A549 (cell line): ENCODE results near the gene PSD2. TPM values are rescaled to one million over a fixed set of nuclear protein-coding genes. Genes with fewer than 3 reads are reported as not detected.

Source experiments
- ATAC-seq, 2 experiments: fragments of 200-7000 bp in 1 of 2; fragments of >200 bp in 1 of 2; cut with Nextera tagmentation in 1 of 2; cut with Tn5 transposase in 1 of 2; 3 replicates each; pipeline versions ENCODE4 v1.8.0 to v1.9.1; 2018 to 2020; ENCODE audit warnings: mild to moderate bottlenecking in 1 of 2, moderate library complexity in 1 of 2
- CTCF ChIA-PET: fragments of 300-600 bp; sonication (Branson Sonifier 250); formaldehyde crosslinking; extraction: SDS; loops from one replicate; lab custom pipeline; 2021; ENCODE audit warnings: antibody characterized with exemption, inconsistent platforms; lab: Yijun Ruan, JAX
- POLR2A ChIA-PET: fragments of 350-600 bp; formaldehyde crosslinking; extraction: SDS; loops from one replicate; lab custom pipeline; 2021; ENCODE audit warnings: antibody characterized with exemption, inconsistent platforms; lab: Yijun Ruan, JAX
- DNase-seq, 2 experiments: peaks; one replicate each; pipeline versions ENCODE4 v3.0.0 to v3.0.0-alpha.2; 2011 to 2016; ENCODE audit warnings: low read depth in 1 of 2, low spot score in 1 of 2
- FAIRE-seq: peaks from 2 replicates; lab custom pipeline; 2011; peaks lifted over from hg19 to GRCh38; lab: Jason Lieb, UNC
- H3K27ac ChIP-seq, 2 experiments: fragments of >200 bp; sonication (Bioruptor Twin); formaldehyde crosslinking; 3 replicates each; pipeline ENCODE4 v1.5.1; 2016 to 2017
- H3K4me1 ChIP-seq: fragments of >200 bp; sonication (Bioruptor Twin); formaldehyde crosslinking; 3 replicates; pipeline ENCODE4 v1.6.1; 2016
- H3K4me2 ChIP-seq: fragments of >200 bp; sonication (Bioruptor Twin); formaldehyde crosslinking; 3 replicates; pipeline ENCODE4 v1.6.1; 2016
- H3K4me3 ChIP-seq: fragments of >200 bp; sonication (Bioruptor Twin); formaldehyde crosslinking; 3 replicates; pipeline ENCODE4 v1.5.1; 2016
- H3K9me3 ChIP-seq: fragments of >200 bp; sonication (Bioruptor Twin); formaldehyde crosslinking; 3 replicates; pipeline ENCODE4 v1.6.1; 2016
- ATOH8 ChIP-seq: fragments of 250-450 bp; sonication (Bioruptor Pico); IDR thresholded peaks from 2 replicates; pipeline ENCODE4 v1.5.0; 2020; ENCODE audit warnings: low read depth, mild to moderate bottlenecking, moderate library complexity
- BHLHE40 ChIP-seq: IDR thresholded peaks from 2 replicates; pipeline ENCODE4 v1.6.1; 2012; ENCODE audit warnings: low read depth, low read length, inconsistent platforms
- CTCF ChIP-seq: fragments of >200 bp; sonication (Bioruptor Twin); formaldehyde crosslinking; IDR thresholded peaks from 3 replicates; pipeline ENCODE4 v1.5.1; 2016
- E2F6 ChIP-seq: IDR thresholded peaks from 2 replicates; pipeline ENCODE4 v1.6.1; 2012; ENCODE audit warnings: low read depth, borderline replicate concordance
- EHMT2 ChIP-seq: fragments of 200-600 bp; sonication (generic); IDR thresholded peaks from 2 replicates; pipeline ENCODE4 v1.6.1; 2016; ENCODE audit warnings: antibody characterized with exemption, low read depth, mild to moderate bottlenecking, moderate library complexity
- ELK1 ChIP-seq: fragments of 150-350 bp; IDR thresholded peaks from 2 replicates; pipeline ENCODE4 v1.6.1; 2014; ENCODE audit warnings: low read depth, mild to moderate bottlenecking, low read length
- ESRRA ChIP-seq: fragments of 150-350 bp; IDR thresholded peaks from 2 replicates; pipeline ENCODE4 v1.6.1; 2014; ENCODE audit warnings: mild to moderate bottlenecking, low read length, borderline replicate concordance
- FOSB ChIP-seq: fragments of 250-450 bp; sonication (Bioruptor Pico); IDR thresholded peaks from 2 replicates; pipeline ENCODE4 v1.5.0; 2020; ENCODE audit warnings: mild to moderate bottlenecking, moderate library complexity
- FOSL2 ChIP-seq, 2 experiments: fragments of 450-650 bp in 1 of 2; fragments of >200 bp in 1 of 2; sonication (Bioruptor Twin) in 1 of 2; formaldehyde crosslinking; IDR thresholded peaks; 2 replicates each; pipeline versions ENCODE4 v1.5.0 to v1.6.1; 2016 to 2020; ENCODE audit warnings: mild to moderate bottlenecking in 1 of 2, moderate library complexity in 1 of 2
- HDAC2 ChIP-seq: fragments of 200-600 bp; sonication (generic); IDR thresholded peaks from 2 replicates; pipeline ENCODE4 v1.6.1; 2016
- HEYL ChIP-seq: fragments of 250-450 bp; sonication (Bioruptor Pico); IDR thresholded peaks from 2 replicates; pipeline ENCODE4 v1.8.0; 2021; ENCODE audit warnings: mild to moderate bottlenecking, moderate library complexity
- HMGXB4 ChIP-seq: fragments of 250-450 bp; sonication (Bioruptor Pico); IDR thresholded peaks from 2 replicates; pipeline ENCODE4 v1.5.0; 2021; ENCODE audit warnings: mild to moderate bottlenecking, moderate library complexity, borderline replicate concordance
- HOXB5 ChIP-seq: fragments of 250-450 bp; sonication (Bioruptor Pico); IDR thresholded peaks from 2 replicates; pipeline ENCODE4 v1.5.0; 2020; ENCODE audit warnings: mild to moderate bottlenecking, moderate library complexity
- JUNB ChIP-seq: fragments of >200 bp; sonication (Bioruptor Twin); formaldehyde crosslinking; IDR thresholded peaks from 2 replicates; pipeline ENCODE4 v1.6.1; 2016
- REST ChIP-seq: fragments of 200-600 bp; sonication (generic); IDR thresholded peaks from 2 replicates; pipeline ENCODE4 v1.6.1; 2016; ENCODE audit warnings: antibody characterized with exemption, mild to moderate bottlenecking, moderate library complexity
- RFX5 ChIP-seq: fragments of 450-650 bp; IDR thresholded peaks from 2 replicates; pipeline ENCODE4 v1.7.1; 2014; ENCODE audit warnings: antibody characterized with exemption, mild to moderate bottlenecking, moderate library complexity
- TP53 ChIP-seq: fragments of 250-450 bp; sonication (Bioruptor Pico); IDR thresholded peaks from 2 replicates; pipeline ENCODE4 v1.5.0; 2021; ENCODE audit warnings: mild to moderate bottlenecking, moderate library complexity
- ZC3H11A ChIP-seq: fragments of 450-650 bp; IDR thresholded peaks from 2 replicates; pipeline ENCODE4 v1.6.1; 2014; ENCODE audit warnings: antibody characterized with exemption, mild to moderate bottlenecking
- ZSCAN20 ChIP-seq: fragments of 250-450 bp; sonication (Bioruptor Pico); IDR thresholded peaks from 2 replicates; pipeline ENCODE4 v1.8.0; 2022; ENCODE audit warnings: mild to moderate bottlenecking, moderate library complexity
- WGBS: methylation state at CpG from one replicate; pipeline ENCODE4 v1.1.6; 2017; ENCODE audit errors: missing lambda C conversion rate; 5-methylcytosine and 5-hydroxymethylcytosine counted together
- polyA plus RNA-seq, 4 experiments: library from polyadenylated mRNA; depleted of rRNA in 3 of 4; stranded (reverse); fragments of >200 nt; fragmentation: RNase III in 1 of 4; extraction: RNeasy Plus Mini Kit Qiagen cat#74134 plus additional on column Dnase treatment in 1 of 4; gene quantifications; 2 replicates in 3 of 4; 3 replicates in 1 of 4; pipeline ENCODE4 v1.2.3, GENCODE V29; 2011 to 2017

Gene PSD2
- polyA plus RNA-seq, 2 of the 4 experiments (the other 2 are of a cell fraction): 0.05 TPM; not detected in 1

- no peak for TF ChIP-seq CTCF
Observed at GRCh38 chr5:139882316-139882715, 86.7 kb downstream of the PSD2 start (continued).

GRCh38 chr5:139882961-139883539 lies 87.4 kb downstream of the PSD2 start:
- FAIRE-seq (no peak), DNase-seq (no peak), ATAC-seq (no peak)
- CTCF ChIA-PET: interaction anchor here (0.6 to 2.1 kb wide), 4 partner anchors 10 to 1207 kb away, joined by 3 to 6 read pairs (median 4); no protein-coding TSS in a partner anchor
- POLR2A ChIA-PET: no interaction called here
- WGBS: 97% methylated on average over 5 of the region's 10 CpGs
- H3K4me2 ChIP-seq: no peak overlapping the region
- H3K4me3 ChIP-seq: no peak overlapping the region
- H3K27ac ChIP-seq: no peak overlapping the region
- TF ChIP-seq FOSL2 (IDR thresholded peaks at IDR 0.05) (no peak), FOSL2 (CRISPR knock-in tag; IDR thresholded peaks at IDR 0.05) (no peak), HOXB5 (no peak), ELK1 (no peak), ZC3H11A (no peak), TP53 (CRISPR knock-in tag) (no peak), RFX5 (no peak), REST (no peak), ATOH8 (no peak), ZSCAN20 (CRISPR knock-in tag) (no peak), BHLHE40 (no peak), HDAC2 (no peak), FOSB (CRISPR knock-in tag) (no peak), HMGXB4 (CRISPR knock-in tag) (no peak), EHMT2 (no peak), JUNB (no peak), HEYL (CRISPR knock-in tag) (no peak), ESRRA (no peak), E2F6 (no peak)
- no peaks in the 10 kb centered on the region for H3K4me1 ChIP-seq
- H3K9me3 ChIP-seq: no peaks in the 10 kb centered on the region
